HG02610 (cell line): ENCODE measurements around the gene GPAT3.
"Not testable (repeated sequence)": the region's sequence is repeated elsewhere in the genome, so short reads cannot be mapped to it uniquely, and the experiment has no call there.

Experiments used
- ATAC-seq: cut with Tn5 transposase; IDR thresholded peaks from one replicate; pipeline ENCODE4 v1.9.1; 2021; ENCODE audit warnings: mild to moderate bottlenecking, moderate library complexity; ENCODE audit not compliant: unreplicated experiment

Gene GPAT3

GRCh38 chr4:83548151-83548905 lies 12.4 kb downstream of the GPAT3 start:
- peak; percentile 99 for ATAC-seq

GRCh38 chr4:83552083-83552482 lies 16.2 kb downstream of the GPAT3 start:
- no peak for ATAC-seq

DNA sequence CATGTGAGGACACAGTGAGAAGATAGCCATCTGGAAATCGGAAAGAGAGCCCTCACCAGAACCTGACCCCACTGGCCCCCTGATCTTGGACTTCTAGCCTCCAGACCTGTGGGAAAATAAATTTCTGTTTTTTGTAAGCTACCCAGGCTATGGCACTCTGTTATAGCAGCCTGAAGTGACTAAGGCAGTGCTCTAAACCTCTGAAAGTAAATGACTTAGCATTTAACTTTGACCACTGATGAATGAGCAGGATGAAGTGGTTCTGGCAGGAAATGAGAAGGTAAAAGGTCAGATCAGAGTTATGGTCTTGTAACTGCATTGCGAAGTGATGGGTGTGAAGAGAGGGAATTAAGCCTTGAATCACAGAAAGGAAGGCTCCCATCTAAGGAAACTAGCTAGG lies 17.0 kb downstream of the GPAT3 start:
- ATAC-seq = peak; percentile 37

GRCh38 chr4:83556006-83556707 lies 20.2 kb downstream of the GPAT3 start:
- ATAC-seq = no peak

- no peak for ATAC-seq
Measured at GRCh38 chr4:83556816-83557215, 20.9 kb downstream of the GPAT3 start.

DNA sequence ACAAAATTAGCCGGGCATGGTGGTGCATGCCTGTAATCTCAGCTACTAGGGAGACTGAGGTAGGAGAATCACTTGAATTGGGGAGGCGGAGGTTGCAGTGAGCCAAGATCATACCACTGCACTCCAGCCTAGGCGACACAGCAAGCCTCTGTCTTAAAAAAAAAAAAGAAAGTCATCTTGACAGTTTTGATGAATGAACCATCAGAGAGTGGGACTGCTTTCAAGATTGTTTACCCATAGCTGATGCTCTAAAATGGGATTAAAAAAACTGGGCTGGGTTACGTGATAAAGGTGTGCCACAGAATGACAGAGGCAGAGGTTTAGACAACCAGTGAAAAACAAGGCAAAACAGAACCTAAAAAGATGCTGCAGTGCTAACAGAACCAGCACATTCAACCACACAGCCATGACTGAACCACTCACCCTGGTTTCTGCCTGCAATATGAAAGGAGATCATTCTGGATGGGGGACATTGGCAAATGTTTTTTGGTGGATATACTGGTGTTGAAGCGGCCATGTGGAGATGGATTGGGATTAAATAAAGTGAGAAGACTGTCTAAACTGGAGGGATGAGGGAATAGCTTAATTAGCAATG lies 22.2 kb downstream of the GPAT3 start:
- no peak for ATAC-seq

DNA sequence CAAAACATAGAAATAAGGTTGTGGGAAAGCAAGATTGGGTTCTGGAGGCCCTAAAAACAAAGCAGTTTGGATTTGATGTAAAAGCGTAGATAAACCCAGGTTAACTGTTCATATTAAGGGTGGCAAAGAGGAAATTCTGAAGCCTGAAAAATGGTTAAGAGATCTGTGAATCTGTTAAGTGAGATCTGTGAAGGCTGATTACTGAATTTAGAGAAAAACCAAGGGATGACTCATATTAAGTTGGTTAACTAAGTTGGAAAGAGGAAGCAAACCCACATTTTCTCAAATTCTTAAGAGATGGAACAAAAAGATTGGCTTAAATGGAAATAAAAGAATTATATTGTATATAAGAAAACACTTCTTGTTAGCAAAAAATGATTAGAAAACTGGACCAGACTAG lies 22.8 kb downstream of the GPAT3 start:
- peak; percentile 53 for ATAC-seq

DNA sequence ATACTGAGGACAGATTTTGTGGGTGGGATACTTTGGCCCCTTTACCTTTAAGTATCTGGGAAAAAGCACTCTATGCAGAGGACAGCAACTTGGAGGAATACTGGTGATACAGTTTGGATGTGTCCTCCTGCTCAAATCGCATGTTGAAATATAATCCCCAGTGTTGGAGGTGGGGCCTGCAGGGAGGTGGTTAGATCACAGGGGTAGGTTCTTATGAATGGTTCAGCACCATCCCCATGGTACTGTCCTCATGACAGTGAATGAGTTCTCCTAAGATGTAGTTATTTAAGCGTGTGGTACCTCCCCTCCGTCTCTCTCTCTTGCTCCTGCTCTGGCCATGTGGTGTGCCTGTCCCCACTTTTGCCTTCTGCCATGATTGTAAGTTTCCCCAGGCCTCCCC lies 24.6 kb downstream of the GPAT3 start:
- no peak for ATAC-seq

DNA sequence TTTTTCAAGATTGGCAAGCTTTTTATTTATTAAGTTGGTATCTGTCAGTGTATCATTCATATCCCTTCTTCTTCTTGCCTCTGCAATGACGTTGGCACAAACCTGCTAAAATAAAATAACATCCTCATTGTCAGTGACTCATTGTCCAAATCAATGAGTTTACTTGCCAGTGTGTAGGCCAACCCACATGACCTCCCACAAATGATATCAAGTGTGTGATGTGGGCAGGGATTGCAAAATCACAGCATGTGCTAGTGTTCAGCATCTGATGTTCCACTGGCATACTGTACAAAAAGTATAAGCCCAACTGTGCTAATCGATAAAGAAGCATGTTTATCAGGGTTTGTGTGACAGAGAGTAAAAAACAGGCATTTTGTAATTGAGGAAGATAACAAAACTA lies 25.5 kb downstream of the GPAT3 start:
- ATAC-seq = no peak

GRCh38 chr4:83563998-83564397 lies 28.1 kb downstream of the GPAT3 start:
- ATAC-seq = no peak

- no peak for ATAC-seq
Measured at GRCh38 chr4:83568062-83568461, 32.2 kb downstream of the GPAT3 start.

DNA sequence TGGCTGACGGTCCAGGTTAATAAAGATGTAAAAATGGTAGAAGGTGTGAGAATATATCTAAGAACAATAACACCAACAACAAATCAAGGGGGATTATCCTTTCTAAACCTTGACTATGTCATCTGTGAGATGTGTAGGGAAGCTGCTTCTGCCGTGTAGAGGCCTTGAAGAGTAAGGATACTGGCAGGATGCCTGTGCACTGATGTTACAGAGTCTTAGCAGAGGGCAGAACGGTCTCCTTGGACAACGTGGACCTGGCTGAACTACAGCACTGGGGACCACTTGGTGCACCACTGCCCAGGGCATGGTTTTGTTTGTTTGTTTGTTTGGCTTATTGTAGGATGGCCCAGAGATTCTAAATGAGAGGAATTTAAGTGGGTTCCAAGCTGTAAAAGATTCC lies 33.5 kb downstream of the GPAT3 start:
- ATAC-seq = no peak

DNA sequence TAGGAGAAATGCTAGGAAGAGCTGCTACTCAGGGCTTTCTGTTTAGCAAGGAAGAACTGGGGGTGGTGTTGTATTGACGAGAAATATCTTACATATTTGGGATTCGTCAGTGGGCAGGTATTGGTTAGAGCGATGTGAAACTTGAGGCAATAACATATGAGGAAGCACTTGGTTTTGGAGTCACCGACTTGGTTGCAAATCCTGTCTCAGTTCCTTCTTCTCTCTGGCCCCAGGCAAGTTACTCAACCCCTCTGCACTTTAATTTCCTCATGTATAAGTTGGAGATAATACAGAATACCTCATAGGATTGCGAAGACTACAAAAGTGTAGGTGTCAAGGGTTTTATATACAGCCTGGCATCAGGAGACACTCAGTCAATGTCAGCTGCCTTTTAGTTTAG lies 34.1 kb downstream of the GPAT3 start:
- peak; percentile 75 for ATAC-seq

- ATAC-seq = no peak
Measured at GRCh38 chr4:83572848-83573247, 36.9 kb downstream of the GPAT3 start.

DNA sequence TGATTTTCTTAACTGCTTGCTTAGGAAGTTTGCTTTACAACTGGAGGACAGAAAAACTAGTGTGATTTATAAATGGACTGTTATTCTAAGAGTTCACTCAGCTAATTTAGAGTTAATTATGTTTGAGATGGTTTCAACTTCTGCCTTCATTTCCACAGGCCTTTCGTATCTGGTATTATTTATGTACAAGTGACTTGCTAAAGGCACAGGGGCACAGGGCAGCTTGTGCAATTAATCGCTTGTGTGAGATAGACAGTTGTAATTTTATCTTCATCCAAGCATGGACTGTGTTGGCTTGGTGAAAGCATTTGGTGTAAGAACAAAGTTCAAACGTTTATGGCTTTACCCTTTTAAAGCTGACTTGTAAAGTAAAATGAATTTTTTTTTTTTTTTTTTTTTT lies 38.3 kb downstream of the GPAT3 start:
- no peak for ATAC-seq

GRCh38 chr4:83576237-83576636 lies 40.3 kb downstream of the GPAT3 start:
- not testable (repeated sequence) for ATAC-seq

GRCh38 chr4:83581411-83582288 lies 45.7 kb downstream of the GPAT3 start:
- ATAC-seq = peak; percentile 77

DNA sequence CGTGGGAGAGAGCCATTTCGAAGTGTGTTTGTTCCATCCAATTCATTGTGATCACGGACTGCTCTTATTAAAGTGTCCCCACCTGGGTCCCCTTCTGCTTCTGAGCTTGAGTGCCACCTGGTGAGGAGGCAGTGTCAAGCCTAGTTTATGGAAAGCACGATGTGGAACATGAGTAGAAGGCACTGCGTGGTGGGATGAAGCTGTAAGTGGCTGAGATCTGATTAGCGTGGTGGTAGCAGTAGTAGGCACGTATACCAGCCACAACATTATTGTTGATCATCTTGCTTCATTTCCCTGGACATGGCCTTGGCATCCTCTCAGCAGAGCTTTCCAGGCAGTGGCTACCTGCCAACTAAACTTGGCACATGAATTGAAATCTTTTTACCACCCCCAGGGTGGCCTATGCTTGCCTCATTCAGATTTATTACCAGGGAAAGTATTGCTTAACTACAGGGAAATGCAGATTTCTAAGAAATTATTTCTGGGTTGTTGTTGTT lies 46.4 kb downstream of the GPAT3 start:
- ATAC-seq = peak; percentile 65

GRCh38 chr4:83585982-83586508 lies 50.1 kb downstream of the GPAT3 start:
- ATAC-seq = no peak

GRCh38 chr4:83589279-83589678 lies 53.4 kb downstream of the GPAT3 start:
- ATAC-seq = no peak

GRCh38 chr4:83591056-83591455 lies 55.1 kb downstream of the GPAT3 start:
- ATAC-seq = no peak
